ES-I3 (cell line): Measurements from ENCODE around the gene ZNF267.
"Not testable (repeated sequence)": the region's sequence is repeated elsewhere in the genome, so short reads cannot be mapped to it uniquely, and the experiment has no call there.

Experiments
- H3K36me3 ChIP-seq: 2 replicates; pipeline ENCODE4 v1.6.1; 2013; ENCODE audit warnings: mild to moderate bottlenecking, low read length, control low read depth, moderate library complexity; ENCODE audit not compliant: insufficient read depth
- H3K4me1 ChIP-seq: 2 replicates; pipeline ENCODE4 v1.6.1; 2013; ENCODE audit warnings: mild to moderate bottlenecking, control low read depth, low read length; ENCODE audit not compliant: insufficient read depth
- H3K9ac ChIP-seq: 2 replicates; pipeline ENCODE4 v1.6.1; 2013; ENCODE audit warnings: low read depth, mild to moderate bottlenecking, low read length, moderate library complexity
- H3K9me3 ChIP-seq: 2 replicates; pipeline ENCODE4 v1.6.1; 2013; ENCODE audit warnings: mild to moderate bottlenecking, low read length, moderate library complexity; ENCODE audit not compliant: control insufficient read depth, insufficient read depth

ZNF267 gene

GRCh38 chr16:31899505-31899904, 25.9 kb downstream of the ZNF267 start:
- Histone ChIP-seq H3K9ac (no peak overlapping the region), H3K4me1 (no peaks in the 10 kb centered on the region), H3K36me3 (peaks cover 11% of the 10 kb centered on the region), H3K9me3 (peaks cover 19% of the 10 kb centered on the region)

- not testable (repeated sequence) for H3K36me3 ChIP-seq
These were observed 31.0 kb downstream of the ZNF267 start for GRCh38 chr16:31904571-31904970.

GRCh38 chr16:31913668-31914067, 40.1 kb downstream of the ZNF267 start:
- no peak overlapping the region for H3K9ac ChIP-seq
- H3K36me3 ChIP-seq: peaks cover 15% of the 10 kb centered on the region
- no peaks in the 10 kb centered on the region for H3K4me1 ChIP-seq
- H3K9me3 ChIP-seq: peaks cover 36% of the 10 kb centered on the region

More at GRCh38 chr16:31904571-31904970, 31.0 kb downstream of the ZNF267 start:
- not testable (repeated sequence) for H3K9me3 ChIP-seq, H3K4me1 ChIP-seq, H3K9ac ChIP-seq

DNA sequence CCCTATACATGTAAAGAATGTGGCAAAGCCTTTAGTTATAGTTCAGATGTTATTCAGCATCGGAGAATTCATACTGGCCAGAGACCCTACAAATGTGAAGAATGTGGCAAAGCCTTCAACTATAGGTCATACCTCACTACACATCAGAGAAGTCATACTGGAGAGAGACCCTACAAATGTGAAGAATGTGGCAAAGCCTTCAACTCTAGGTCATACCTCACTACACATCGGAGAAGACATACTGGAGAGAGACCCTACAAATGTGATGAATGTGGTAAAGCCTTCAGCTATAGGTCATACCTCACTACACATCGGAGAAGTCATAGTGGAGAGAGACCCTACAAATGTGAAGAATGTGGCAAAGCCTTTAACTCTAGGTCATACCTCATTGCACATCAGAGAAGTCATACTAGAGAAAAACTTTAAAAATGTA, 42.5 kb downstream of the ZNF267 start:
- peaks cover 36% of the 10 kb centered on the region for H3K9me3 ChIP-seq
- H3K9ac ChIP-seq: no peak overlapping the region
- peaks cover 15% of the 10 kb centered on the region for H3K36me3 ChIP-seq
- no peaks in the 10 kb centered on the region for H3K4me1 ChIP-seq

- H3K9ac ChIP-seq: no peak overlapping the region
- H3K4me1 ChIP-seq: no peaks in the 10 kb centered on the region
- H3K9me3 ChIP-seq: peaks cover 15% of the 10 kb centered on the region
- peaks cover 8% of the 10 kb centered on the region for H3K36me3 ChIP-seq
These were observed 46.8 kb downstream of the ZNF267 start for GRCh38 chr16:31920373-31920772.

GRCh38 chr16:31951806-31952205, 78.2 kb downstream of the ZNF267 start:
- not testable (repeated sequence) for H3K4me1 ChIP-seq, H3K36me3 ChIP-seq, H3K9ac ChIP-seq, H3K9me3 ChIP-seq

- H3K4me1 ChIP-seq, H3K9me3 ChIP-seq, H3K9ac ChIP-seq, H3K36me3 ChIP-seq: not testable (repeated sequence)
These were observed 78.6 kb downstream of the ZNF267 start for GRCh38 chr16:31952206-31952605.

DNA sequence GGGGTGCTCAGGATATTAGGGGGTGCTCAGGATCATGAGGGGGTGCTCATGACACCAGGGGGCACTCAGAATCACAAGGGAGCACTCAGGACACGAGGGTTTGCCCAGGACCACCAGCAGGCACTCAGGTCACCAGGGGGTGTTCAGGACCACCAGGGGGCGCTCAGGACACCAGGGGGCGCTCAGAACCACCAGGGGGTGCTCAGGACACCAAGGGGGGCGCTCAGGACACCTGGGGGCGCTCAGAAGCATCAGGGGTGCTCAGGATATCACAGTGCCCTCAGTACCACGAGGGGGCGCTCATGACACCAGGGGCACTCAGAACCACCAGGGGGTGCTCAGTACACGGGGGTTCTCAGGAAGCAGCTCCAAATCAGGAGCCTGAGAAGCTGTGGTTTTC, 82.6 kb downstream of the ZNF267 start:
- not testable (repeated sequence) for H3K4me1 ChIP-seq

DNA sequence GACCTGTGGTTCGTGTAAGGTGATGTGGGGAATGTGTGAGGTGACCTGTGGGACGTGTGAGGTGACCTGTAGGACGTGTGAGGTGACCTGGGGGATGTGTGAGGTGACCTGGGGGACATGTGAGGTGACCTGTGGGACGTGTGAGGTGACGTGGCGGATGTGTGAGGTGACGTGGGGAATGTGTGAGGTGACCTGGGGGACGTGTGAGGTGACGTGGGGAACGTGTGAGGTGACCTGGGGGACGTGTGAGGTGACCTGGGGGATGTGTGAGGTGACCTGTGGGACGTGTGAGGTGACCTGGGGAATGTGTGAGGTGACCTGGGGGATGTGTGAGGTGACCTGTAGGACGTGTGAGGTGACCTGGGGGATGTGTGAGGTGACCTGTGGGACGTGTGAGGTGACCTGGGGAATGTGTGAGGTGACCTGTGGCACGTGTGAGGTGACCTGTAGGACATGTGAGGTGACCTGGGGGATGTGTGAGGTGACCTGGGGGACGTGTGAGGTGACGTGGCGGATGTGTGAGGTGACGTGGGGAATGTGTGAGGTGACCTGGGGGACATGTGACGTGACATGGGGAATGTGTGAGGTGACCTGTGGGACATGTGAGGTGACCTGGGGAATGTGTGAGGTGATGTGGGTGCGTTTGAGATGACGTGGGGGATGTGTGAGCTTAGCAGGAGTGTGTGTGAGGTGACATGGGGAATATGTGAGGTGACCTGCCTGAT, 86.7 kb downstream of the ZNF267 start:
- H3K9ac ChIP-seq, H3K36me3 ChIP-seq, H3K9me3 ChIP-seq, H3K4me1 ChIP-seq: not testable (repeated sequence)

More for the DNA sequence above, 82.6 kb downstream of the ZNF267 start:
- not testable (repeated sequence) for H3K9ac ChIP-seq, H3K36me3 ChIP-seq, H3K9me3 ChIP-seq
